Inflammatory macrophage (primary cell): Measurements from ENCODE around the gene SPHKAP.
"Not testable (repeated sequence)": the region's sequence is repeated elsewhere in the genome, so short reads cannot be mapped to it uniquely, and the experiment has no call there.

Source experiments
- DNase-seq, 2 donors: peaks; one replicate each; pipeline ENCODE4 v3.0.0-alpha.2; 2020 to 2022

The SPHKAP gene

DNA sequence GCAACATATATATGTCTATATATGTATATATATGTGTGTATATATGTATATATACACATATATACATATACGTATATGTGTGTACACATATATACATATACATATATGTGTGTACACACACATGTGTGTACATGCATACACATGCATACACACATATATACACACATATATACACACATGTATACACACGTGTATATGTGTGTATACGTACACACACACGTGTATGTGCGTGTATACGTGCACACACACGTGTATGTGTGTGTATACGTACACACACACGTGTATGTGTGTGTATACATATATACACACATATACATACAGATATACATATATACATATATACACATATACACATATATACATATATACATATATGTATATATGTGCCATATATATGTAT lies 89.4 kb downstream of the SPHKAP start:
- no peak for DNase-seq

DNA sequence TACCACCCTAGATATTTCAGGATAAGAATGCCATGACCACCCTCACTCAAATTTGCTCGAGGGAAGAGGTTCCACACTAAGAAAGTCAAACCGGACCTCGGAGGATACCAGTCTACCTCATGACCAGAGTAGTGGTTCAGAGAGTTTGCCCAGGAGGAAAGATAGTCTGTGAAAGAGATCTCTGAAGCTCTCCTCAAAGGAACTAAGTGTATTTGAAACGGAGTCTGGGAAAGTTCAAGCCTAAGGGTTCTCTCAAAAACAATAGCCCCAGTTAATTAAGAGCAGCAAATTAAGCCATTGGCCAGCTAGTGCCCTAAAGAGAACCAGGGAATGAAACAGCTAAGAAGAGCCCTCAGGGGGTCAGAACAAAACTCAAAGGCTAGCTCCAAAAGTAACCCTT lies 94.9 kb downstream of the SPHKAP start:
- DNase-seq = no peak

DNA sequence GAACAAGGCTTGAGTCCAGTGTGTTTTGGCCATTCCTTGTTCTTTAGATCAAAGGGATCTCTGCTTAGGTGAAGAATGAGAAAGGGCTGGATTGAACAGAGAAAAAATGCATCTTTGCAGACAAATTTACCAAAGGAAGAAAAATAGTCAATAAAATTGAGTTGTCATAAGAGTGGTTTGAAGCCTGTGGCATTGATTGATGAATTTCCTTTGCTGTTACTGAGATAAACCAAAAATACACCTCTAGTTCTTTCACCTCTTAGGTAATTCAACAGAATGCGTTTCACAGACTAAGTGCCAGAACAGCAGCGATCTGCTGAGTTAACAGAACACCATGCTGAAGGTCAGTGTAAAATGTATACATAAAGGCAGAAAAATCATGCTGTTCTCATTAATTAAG lies 96.8 kb downstream of the SPHKAP start:
- DNase-seq = no peak

DNA sequence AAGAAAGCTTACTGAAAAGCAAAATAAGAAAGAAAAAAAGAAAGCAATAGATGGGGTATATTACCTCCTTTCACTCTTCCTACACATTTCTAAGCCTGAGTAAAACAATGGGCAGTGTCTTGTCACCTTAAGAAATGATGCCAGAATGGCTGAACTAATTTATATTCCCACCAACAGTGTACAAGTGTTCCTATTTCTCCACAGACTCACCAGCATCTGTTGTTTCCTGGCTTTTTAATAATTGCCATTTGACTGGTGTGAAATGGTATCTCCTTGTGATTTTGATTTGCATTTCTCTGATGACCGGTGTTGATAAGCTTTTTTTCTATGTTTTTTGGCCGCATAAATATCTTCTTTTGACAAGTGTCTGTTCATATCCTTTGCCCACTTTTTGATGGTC lies 98.4 kb downstream of the SPHKAP start:
- DNase-seq = no peak

DNA sequence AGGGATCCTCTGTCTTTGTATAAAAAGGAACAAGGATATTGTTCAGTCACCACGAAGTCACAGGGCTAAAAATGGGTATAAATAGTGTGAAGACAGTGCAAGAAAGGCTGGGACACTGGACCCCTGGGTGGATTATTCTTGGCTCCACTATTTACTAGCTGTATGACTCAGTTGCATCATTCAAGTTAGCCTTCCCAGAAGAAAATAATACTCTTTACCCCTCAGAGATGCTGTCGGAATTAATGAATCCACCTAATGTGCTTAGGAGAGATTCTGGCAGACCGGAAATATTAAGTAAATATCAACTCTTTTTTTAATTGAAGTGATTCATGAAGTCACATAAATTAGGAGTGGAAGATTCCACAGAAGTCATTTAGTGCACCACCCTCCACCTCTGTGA lies 98.9 kb downstream of the SPHKAP start:
- no peak for DNase-seq

DNA sequence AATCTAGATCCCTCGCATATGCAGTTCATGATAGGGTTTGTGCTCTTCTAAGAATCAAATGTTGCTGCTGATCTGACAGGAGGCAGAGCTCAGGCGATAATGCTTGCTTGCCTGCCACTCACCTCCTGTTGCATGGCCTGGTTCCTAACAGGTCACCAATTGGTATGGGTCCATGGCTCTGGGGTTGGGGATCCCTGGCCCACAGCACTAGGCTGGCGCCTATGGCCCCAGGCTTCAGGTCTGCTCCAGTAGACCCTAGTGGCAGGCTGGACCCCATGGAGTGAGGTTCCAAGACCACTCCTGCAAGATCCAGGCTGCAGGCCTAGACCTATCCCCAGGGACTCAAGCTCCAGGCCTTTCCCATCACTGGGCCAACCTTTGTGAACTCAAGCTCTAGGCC lies 102.3 kb downstream of the SPHKAP start:
- DNase-seq = no peak

DNA sequence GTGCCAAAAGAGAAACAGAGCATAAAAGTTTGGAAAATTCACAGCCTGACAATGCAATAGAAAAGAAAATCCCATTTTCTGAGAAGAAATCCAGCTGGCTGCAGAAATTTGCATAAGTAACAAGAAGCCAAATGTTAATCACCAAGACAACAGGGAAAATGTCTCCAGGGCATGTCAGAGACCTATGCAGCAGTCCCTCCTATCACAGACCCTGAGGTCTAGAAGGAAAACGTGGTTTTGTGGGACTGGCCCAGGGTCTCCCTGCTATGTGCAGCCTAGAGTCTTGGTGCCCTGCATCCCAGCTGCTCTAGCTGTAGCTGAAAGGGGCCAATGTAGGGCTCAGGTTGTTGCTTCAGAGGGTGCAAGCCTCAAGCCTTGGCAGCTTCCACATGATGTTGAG lies 104.8 kb downstream of the SPHKAP start:
- not testable (repeated sequence) for DNase-seq

DNA sequence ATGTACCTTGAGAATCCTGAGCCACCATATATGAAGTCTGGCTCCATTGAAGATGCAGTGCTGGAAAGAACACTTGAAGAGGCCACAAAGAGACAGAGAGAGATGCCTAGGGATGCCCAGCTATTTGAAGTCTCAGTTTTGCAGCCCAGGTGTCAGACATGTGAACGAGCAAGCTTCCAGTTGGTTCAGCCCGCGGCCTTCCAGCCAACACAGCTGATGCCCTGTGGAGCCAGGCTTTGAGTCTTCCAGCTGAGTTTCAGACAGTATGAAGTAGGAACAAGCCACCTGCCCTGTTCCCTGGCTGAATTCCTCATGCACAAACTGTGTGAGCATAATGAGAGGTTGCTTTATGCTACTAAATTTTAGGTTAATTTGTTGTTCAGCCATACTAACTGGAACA lies 108.8 kb downstream of the SPHKAP start:
- no peak for DNase-seq

DNA sequence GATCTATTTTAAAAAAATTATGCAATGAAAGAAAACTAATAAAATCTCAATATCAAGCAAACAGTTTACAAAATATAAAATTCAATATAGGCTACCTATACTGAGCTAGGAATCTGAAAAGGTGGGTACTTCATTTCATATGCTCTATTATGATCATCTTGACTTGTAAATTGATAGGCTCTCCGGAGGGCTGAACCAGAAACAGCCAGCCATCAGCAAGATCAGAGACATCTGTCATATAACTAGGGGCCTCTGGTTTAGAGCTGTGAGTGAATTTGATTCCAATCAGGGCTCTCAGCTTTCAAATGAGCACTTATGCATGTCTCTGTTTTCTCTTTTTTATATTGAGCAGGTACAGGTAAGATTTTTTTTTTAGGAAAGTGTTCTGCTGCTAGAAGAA lies 114.2 kb downstream of the SPHKAP start:
- no peak for DNase-seq

DNA sequence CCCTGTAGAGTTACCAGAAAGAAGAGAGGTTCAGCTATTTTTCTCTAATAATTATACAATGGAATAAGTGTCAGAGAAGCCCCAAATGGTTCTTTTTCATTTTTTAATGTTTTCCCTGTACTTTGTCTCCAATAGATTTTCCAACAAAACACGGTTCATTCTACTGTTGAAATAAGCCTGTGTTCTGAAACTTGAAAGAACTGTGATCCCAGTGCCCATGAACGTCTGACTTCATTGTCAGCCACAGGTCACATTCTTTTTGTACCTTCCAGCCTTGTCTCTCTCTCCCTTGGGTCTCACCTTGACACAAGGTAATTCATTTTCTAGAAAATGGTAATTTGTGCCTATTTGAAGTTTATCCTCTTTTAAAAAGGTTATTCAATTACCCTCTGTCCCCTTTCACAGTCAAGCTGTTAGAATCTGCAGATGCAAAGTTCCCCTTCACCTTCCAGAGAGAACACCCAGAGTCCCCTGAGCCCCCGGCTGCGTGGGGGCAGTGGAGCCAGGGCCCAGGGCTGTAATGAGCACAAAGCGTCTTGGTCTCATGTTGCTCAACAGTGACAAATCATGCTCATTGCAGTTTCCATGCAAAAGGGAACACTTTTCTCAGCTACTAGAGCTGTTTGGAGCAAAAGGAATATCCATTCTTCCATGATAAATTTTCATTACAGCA lies 115.2 kb downstream of the SPHKAP start:
- no peak for DNase-seq

DNA sequence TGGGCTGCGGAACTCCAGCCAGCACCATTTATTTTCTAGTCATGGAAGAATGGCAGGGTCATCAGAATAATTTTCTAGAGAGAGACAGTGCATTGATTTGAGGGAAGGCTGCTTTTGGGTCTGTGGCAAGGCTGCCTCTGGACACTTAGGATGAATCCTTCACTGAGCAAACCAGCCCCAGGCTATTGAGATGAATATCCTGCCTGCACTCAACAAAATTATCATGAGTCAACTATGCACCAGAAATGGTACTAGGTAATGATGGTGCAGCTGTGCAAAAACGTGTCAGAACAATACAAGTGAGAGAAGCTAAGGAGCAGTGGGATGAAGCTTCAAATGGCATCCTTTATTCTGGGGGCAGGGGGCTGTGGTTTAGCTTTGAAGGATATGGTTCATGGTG lies 115.8 kb downstream of the SPHKAP start:
- no peak for DNase-seq

DNA sequence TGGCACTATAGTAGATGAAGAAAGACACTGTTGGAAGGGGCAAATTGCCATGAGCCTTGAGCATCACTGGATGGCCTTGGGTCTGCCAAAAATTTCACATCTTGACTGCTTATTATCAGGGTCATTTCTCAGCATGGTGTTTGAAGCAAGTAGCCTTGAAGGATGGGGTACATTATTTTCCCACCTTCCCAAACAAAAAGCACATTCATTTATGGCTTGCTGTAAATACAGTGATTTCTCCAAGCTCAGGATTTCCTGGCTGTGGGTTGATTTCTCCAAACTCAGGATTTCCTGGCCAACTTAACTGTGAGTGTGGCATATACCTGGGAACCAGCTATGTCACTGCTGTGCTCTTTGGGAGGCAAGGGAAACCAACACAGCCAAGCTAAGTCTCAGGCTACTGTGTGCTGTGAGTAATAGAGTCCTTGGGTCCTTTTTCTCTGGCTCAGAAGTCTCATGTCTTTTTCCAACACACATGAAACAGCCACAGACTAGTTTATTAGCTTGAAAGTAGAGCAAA lies 116.6 kb downstream of the SPHKAP start:
- DNase-seq = no peak

DNA sequence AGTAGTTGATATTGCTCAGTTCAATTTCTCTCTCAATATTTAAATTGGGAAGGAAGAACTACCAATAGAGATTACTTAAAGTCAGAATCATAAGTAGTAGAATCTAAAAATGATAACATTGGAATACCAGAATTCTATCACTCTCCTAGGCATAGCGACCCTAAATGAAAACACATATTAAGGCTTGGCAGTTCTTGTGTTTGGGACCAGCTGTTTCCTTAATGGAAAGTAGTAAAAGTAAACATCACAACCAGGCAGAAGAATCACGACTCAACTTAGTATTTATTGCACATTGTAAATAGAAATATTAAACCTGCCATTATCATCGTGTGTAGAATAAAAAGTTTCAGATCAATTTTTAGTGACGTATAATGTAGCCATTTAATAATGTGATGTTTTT lies 117.5 kb downstream of the SPHKAP start:
- no peak for DNase-seq

DNA sequence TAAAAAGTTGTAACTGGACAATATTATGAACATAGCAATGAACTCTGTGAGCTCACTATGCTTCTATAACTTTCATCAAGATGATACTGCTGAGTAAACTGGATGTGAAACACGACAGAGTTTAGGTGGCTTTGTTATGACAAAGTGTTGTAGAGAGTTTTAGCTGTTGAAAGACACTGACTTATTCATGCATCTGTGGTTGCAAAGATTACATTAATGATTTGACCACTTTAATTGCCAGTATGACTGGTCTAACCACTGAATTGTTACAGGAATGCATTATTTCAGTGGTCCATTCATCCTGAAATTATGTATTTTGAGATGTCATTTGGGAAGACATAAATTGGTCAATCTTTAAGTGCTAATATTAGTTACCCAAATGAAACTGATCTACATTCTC lies 117.9 kb downstream of the SPHKAP start:
- no peak for DNase-seq

DNA sequence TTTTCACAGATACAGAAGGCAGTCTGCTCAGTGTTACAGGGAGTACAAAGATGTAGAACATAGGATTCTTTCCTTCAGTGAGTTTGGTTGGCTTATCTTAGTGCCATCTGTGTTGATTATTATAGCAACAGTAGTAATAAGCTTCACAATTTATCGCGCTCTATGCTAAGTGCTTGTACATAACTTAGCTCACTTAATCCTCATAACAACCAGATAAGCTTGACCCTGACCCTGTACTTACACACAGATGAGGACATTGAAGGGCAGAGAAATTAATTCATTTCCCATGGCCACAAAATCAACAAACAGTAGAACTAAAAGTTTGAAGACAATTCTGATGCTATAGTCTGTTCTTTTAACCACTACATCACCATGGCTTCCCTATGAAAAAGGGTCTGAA lies 121.8 kb downstream of the SPHKAP start:
- DNase-seq = no peak

DNA sequence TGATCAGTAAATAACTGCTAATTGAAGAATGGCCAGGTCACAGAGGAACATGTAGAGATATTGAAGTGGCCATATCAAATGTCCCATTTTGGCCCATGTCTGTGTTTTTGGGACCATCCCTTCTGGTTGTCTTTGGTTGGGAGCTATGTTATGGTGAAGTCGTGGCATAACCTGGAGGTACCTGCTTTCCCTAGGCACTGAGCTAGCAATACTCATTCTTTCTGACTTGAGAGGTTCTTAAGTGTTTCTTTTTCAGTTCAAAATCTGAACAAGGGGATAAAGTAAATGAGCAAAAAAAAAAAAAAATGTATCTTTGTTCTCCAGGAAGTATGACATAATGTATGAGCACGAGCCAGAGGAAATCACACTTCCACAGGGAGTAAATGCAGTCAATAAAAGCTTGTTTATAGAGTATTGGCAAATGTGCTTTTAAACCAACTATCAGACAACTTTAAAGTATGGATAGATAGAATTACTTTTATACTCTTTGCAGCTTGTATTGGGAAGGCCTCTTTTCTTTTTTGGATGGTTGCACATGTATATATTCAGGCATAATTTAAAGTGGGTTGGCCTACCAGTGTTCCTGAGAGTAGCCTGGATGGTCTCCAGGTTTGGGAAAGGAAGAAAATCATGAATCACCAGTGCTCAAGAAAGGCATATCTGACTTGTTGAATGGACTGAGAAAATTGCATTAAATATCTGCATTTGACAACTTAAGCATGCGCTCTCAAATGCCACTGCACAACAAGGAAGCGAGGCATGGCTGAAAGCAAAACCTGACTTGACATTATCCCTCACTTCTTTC lies 125.0 kb downstream of the SPHKAP start:
- DNase-seq = no peak

DNA sequence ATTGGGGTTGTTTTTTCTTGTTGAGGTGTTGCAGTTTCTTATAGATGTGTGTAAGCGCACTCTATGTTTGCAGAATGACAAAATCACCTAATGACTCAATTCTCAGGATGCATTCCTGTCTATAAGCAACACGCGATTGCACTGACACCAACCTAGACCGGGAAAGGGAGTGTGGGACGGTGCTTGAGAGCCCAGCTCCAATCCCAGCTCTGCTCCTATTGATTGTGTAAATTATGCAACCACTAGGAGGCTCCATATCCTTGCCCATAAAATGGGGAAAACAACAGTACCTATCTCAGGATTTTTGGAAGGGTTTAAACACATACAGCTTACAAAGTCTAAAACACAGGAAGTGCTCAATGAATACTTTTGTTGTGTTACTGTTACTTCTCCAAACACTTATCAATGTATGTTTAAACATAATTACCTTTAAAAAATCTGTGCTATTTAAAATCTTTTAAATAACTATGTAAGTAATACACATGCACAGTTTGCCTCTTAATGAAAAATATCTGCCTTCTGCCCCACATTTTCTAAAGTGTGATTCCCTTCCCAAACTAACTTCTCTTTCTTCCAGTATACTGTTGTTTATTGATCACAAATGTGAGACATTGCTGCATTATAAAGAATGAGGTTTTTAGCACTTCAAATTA lies 132.5 kb downstream of the SPHKAP start:
- no peak for DNase-seq

DNA sequence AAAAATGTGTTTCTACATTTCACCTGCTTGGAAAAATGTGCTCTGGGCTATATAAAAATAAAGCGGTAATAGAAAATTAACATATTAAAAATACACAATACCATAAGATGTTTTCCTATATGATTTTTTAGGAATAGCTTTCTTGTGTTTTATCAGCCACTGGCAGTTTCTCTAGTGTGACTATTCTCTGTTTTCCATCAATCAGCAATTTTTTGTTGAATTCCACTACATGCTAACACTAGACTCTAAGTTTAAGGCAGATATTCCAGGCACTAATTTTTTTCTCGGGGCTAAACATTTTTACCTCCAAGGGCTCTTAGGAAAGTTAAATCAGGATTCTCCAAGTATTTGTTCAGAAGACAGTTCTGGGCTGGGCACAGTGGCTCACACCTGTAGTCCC lies 140.5 kb downstream of the SPHKAP start:
- DNase-seq = no peak

DNA sequence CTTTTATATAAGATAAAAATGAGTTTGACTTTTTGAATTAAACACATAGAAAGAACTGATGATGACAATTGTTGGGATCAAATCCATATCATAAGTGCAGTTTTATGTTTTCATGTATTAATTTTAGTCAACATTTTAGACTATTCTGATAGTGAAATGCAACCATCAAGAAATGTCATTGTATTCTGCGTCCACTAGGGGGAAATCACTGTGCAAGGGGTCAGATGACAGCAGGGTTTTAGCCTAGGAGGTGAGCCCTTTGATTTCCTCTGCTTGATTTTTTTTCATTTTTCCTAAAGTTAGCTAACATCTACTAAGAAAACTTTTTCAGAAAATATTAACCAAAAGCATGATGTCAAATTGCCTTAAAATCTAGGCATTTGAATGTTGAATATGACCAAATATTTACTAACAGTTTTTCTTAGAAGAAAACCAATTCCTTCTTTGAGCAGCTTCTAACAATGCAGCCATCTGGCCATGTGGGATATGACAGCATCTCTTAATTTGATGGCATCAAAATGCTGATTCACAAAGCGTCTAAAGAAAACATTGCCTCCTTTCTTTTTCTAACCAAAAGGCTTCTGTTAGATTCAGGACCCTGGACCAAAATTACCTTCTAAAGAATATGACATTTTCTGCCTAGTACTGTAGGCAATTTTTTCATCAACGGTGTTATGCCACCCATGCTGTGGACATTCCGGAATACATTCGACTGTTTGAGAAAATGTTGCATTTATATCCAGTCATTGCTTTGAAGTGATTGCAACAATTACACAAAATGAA lies 141.5 kb downstream of the SPHKAP start:
- peak in 1 of 2 donors; percentile 24 for DNase-seq

DNA sequence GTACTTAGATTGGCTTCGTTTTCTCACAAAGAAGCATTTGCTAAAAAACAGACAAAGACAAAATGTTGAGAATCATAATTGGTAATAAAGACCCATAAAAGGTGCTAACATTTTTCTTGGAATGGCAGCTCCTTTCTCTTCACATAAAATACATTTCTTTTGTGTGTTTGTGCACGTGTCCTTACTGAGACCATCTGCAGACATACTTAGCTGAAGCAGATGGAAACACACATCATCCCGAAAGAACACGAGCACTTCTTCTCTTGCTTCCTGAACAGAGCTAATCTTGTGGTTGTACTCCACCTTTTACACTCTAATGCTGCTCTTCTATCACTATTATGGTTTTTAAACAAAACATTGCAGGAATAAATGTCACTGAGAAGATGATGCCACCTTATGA lies 142.5 kb downstream of the SPHKAP start:
- DNase-seq = no peak

DNA sequence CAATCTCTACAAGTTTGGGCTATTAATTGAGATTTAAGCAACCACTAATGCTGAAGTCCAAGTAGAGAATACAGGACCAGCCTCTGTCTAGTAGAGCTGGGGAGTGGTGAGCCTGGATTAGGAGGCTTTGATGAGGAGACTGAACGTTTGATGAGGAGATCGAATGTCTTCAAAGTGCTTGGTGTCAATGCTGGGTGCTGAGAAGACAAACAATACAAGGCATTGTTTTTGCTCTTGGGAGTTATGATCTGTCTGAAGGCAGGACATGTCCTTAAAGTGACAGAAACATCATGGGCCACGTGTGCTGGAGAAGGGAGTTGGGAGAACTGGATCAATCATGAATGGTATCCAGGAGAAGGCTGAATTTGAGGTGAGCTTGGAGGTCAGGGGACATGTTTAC lies 143.6 kb downstream of the SPHKAP start:
- DNase-seq = no peak

DNA sequence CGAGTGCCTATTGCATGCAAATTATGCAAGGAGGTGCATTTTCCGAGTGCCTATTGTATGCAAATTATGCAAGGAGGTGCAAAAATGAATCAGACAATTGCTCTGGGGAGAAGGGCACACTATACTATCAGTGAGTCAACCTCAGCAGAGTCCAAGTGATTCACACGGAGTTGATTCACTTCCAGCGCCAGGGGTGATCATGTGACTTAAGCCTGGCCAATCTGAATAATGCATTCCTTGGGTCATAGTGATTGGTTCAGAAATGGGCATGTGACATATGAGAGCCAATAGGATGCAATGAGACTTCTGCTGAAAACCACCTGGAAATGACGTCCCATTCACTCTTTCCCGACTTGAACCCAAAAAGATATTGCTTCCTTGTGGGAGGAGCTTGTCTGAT lies 157.9 kb downstream of the SPHKAP start:
- DNase-seq = no peak

DNA sequence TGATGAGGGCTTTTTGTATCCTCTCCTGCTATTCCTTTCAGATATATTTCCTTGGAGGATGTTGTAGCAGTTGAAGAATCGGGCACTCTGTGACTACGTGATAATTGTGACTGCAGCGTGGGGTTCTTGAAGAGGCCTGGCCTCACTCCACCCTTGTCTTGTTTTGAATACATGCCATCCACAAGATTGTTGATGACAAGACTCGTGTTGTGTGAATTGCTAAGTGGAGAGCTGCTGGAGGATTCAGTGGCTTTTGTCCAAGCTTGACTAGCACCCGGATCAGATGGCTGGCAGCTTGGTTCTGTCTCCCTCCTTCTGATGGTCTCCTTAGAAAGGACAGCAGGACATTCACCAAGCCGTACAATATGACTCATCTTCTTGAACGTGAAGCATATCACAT lies 163.2 kb downstream of the SPHKAP start:
- DNase-seq = no peak
